HepG2 (cell line): ENCODE results near the gene CARS2. TPM values are rescaled to one million over a fixed set of nuclear protein-coding genes. Genes with fewer than 3 reads are reported as not detected.

Experiments
- BRD4 ChIP-seq: sonication (generic); formaldehyde crosslinking; IDR thresholded peaks from 2 replicates; pipeline ENCODE4 v1.4.0; 2020; ENCODE audit warnings: missing genetic modification reagents
- CTCF ChIP-seq: sonication (generic); formaldehyde crosslinking; IDR thresholded peaks from 2 replicates; pipeline ENCODE4 v1.5.0; 2020; ENCODE audit warnings: mild to moderate bottlenecking, missing genetic modification reagents, moderate library complexity
- DDIT3 ChIP-seq: sonication (generic); formaldehyde crosslinking; IDR thresholded peaks from 2 replicates; pipeline ENCODE4 v1.4.0; 2020; ENCODE audit warnings: mild to moderate bottlenecking, missing genetic modification reagents
- GATAD1 ChIP-seq: IDR thresholded peaks from 2 replicates; pipeline ENCODE4 v1.6.1; 2016; ENCODE audit warnings: missing genetic modification reagents, missing compliant biosample characterization
- HMGXB4 ChIP-seq, 2 experiments: sonication (generic) in 1 of 2; formaldehyde crosslinking in 1 of 2; IDR thresholded peaks; 2 replicates each; pipeline versions ENCODE4 v1.4.0 to v1.6.1; 2018 to 2020; ENCODE audit warnings: missing genetic modification reagents in 2 of 2, borderline replicate concordance in 1 of 2, low read depth in 1 of 2, mild to moderate bottlenecking in 1 of 2, missing biosample characterization in 1 of 2
- KAT2B ChIP-seq: fragments of 150-350 bp; IDR thresholded peaks from 2 replicates; pipeline ENCODE4 v1.6.1; 2014; ENCODE audit warnings: low read depth, low read length, borderline replicate concordance
- KDM5B ChIP-seq: sonication (generic); formaldehyde crosslinking; IDR thresholded peaks from 2 replicates; pipeline ENCODE4 v1.4.0; 2020; ENCODE audit warnings: missing genetic modification reagents, mild to moderate bottlenecking, borderline replicate concordance
- MBD4 ChIP-seq: IDR thresholded peaks from 2 replicates; pipeline ENCODE4 v1.6.1; 2012; ENCODE audit warnings: low read length, inconsistent platforms, borderline replicate concordance
- MEIS1 ChIP-seq: sonication (generic); formaldehyde crosslinking; IDR thresholded peaks from 2 replicates; pipeline ENCODE4 v1.9.0; 2021; ENCODE audit warnings: mild to moderate bottlenecking, missing genetic modification reagents, moderate library complexity, borderline replicate concordance
- NR0B2 ChIP-seq: sonication (generic); formaldehyde crosslinking; IDR thresholded peaks from 2 replicates; pipeline ENCODE4 v1.4.0; 2020; ENCODE audit warnings: mild to moderate bottlenecking, missing genetic modification reagents
- NR2F1 ChIP-seq, 2 experiments: fragments of 450-650 bp in 1 of 2; formaldehyde crosslinking in 1 of 2; IDR thresholded peaks; 2 replicates each; pipeline versions ENCODE4 v1.5.0 to v1.6.1; 2016 to 2020; ENCODE audit warnings: mild to moderate bottlenecking in 1 of 2, missing compliant biosample characterization in 1 of 2, missing genetic modification reagents in 1 of 2, moderate library complexity in 1 of 2
- PRPF4 ChIP-seq: fragments of 200-400 bp; formaldehyde crosslinking; IDR thresholded peaks from 2 replicates; pipeline ENCODE4 v1.6.1; 2016; ENCODE audit warnings: low read length, low read depth; ENCODE audit not compliant: poor library complexity, severe bottlenecking
- UBTF ChIP-seq: sonication (generic); formaldehyde crosslinking; IDR thresholded peaks from 2 replicates; pipeline ENCODE4 v1.4.0; 2020; ENCODE audit warnings: mild to moderate bottlenecking, missing genetic modification reagents
- ZNF124 ChIP-seq: sonication (generic); formaldehyde crosslinking; IDR thresholded peaks from 2 replicates; pipeline ENCODE4 v1.4.0; 2020; ENCODE audit warnings: missing genetic modification reagents
- ZNF484 ChIP-seq: sonication (generic); formaldehyde crosslinking; IDR thresholded peaks from 2 replicates; pipeline ENCODE4 v1.5.1; 2020; ENCODE audit warnings: mild to moderate bottlenecking, low read depth, missing genetic modification reagents, borderline replicate concordance
- ZNF713 ChIP-seq: sonication (generic); formaldehyde crosslinking; IDR thresholded peaks from 2 replicates; pipeline ENCODE4 v1.4.0; 2020; ENCODE audit warnings: mild to moderate bottlenecking, missing genetic modification reagents
- polyA plus RNA-seq, 8 experiments: library from polyadenylated mRNA; depleted of rRNA in 3 of 8; stranded (reverse) in 7 of 8; unstranded in 1 of 8; fragments of >200 nt; fragmentation: Illumina TruSeq in 4 of 8; extraction: Trizol in 4 of 8; gene quantifications; 2 replicates each; pipeline versions ENCODE4 v1.2.1 to v1.2.3, GENCODE V29; 2011 to 2016; ENCODE audit warnings: low read depth in 4 of 8, missing spikeins in 1 of 8, mixed read lengths in 1 of 8; ENCODE audit not compliant: insufficient read depth in 1 of 8
- total RNA-seq, 5 experiments: library from RNA; depleted of rRNA; stranded (reverse); fragments of >200 nt; fragmentation: Illumina TruSeq; extraction: Trizol; gene quantifications; 2 replicates each; pipeline ENCODE4 v1.2.3, GENCODE V29; 2016; ENCODE audit warnings: low read depth in 1 of 5

The CARS2 gene
- total and polyA plus RNA-seq, 2 of the 13 experiments (the other 11 are each of a cell fraction or from before 2014, with no cell fraction given): 41.1 to 59.3 TPM

GRCh38 chr13:110715395-110716246 lies 9.7 kb upstream of the CARS2 start (continued):
- TF ChIP-seq HMGXB4 (CRISPR knock-in tag; IDR thresholded peaks at IDR 0.05; ENCODE audit: borderline replicate concordance in 1 of 2, low read depth in 1 of 2) (peak in 1 of 2 experiments; percentile 31; a peak in 1 of 4 replicates), CTCF (CRISPR knock-in tag) (peak; percentile 31; the same call in 1 of the 2 replicates), KAT2B (no peak), ZNF713 (CRISPR knock-in tag) (no peak), BRD4 (0 out of 2 replicates have a peak, but pooled peaks have one; percentile 49), MEIS1 (CRISPR knock-in tag) (no peak), DDIT3 (CRISPR knock-in tag) (no peak), ZNF124 (no peak), UBTF (CRISPR knock-in tag) (peak; percentile 65), ZNF484 (CRISPR knock-in tag) (no peak), GATAD1 (CRISPR knock-in tag) (no peak), NR0B2 (no peak), KDM5B (peak; percentile 40; the same call in 1 of the 2 replicates), MBD4 (no peak), NR2F1 (CRISPR knock-in tag; IDR thresholded peaks at IDR 0.05) (no peak), PRPF4 (no peak)
